Glomerular visceral epithelial cell (primary cell): ENCODE measurements around the gene MYOG.
A peak's percentile ranks its signal among the peaks of the same experiment; 100 is the strongest.

Experiments
- DNase-seq: peaks from one replicate; pipeline ENCODE4 v3.0.0-alpha.2; 2016; ENCODE audit errors: extremely low spot score

Gene MYOG

DNA sequence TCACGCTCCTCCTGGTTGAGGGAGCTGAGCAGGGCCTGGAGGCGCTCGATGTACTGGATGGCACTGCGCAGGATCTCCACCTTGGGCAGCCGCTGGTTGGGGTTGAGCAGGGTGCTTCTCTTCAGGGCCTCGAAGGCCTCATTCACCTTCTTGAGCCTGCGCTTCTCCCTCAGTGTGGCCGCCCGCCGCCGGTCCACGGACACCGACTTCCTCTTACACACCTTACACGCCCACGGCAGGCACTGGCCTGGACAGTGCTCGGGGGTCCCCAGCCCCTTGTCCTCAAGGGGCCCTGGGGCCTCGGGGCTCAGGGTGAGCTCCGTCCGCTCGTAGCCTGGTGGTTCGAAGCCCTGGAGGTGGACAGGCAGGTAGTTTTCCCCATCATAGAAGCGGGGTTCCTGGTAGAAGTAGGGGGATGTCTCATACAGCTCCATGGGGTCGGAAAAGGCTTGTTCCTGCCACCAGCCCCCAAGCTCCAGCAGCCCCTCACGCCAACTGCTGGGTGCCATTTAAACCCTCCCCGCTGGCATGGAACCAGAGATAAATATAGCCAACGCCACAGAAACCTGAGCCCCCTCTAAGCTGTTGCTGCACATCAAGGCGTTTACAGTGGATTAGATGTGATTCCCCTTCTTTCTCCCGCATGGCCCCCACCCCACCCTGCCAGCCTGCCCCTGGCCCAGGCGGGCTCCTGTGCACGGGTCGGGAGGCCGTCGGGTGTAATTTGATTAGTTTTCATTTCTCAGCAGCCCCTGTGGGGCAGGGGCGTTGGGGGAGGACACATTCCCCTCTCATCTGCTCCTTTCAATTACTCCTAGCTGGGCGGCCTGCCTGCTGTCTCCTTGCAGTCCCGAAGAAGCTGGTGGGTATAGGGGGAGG lies at the start of gene MYOG:
MYOG (minus strand) TSS at position 485 of the 879 bp plus-strand sequence; CDS start at position 434, 51 bp downstream.
- no peak for DNase-seq

GRCh38 chr1:203133970-203134725 lies 48.3 kb upstream of the MYOG start:
- DNase-seq = no peak

DNA sequence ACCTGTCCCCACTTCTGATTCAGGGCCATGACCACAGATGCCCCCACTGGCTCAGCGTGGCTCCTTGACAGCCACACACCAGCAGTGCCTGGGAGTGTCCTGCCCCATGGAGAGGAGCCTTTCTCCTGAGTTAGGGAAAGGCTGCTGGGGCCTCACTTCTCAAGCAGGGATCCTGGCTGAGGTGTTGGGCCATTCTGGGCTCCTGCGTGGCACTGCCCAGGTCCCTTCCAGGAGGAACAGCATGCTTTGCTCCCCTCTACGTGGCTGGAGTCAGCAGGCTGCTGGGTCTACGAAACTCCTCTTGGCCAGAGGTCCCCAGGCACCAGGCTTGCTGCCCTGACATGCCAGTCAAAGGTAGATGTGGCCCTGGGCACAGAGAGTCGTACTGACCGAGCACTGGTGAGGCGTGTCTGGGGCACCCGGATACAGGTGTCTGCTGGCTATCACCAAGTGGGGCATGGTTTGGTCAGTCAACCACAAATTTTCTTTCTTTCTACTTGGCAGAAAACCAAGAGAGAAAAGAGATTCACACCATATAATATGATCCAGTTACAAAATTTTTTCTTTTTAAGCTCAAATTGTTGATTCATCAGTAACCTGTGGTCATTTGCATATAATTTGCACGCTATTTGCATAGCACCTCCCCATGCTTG lies 45.9 kb upstream of the MYOG start:
- DNase-seq = peak; percentile 54

DNA sequence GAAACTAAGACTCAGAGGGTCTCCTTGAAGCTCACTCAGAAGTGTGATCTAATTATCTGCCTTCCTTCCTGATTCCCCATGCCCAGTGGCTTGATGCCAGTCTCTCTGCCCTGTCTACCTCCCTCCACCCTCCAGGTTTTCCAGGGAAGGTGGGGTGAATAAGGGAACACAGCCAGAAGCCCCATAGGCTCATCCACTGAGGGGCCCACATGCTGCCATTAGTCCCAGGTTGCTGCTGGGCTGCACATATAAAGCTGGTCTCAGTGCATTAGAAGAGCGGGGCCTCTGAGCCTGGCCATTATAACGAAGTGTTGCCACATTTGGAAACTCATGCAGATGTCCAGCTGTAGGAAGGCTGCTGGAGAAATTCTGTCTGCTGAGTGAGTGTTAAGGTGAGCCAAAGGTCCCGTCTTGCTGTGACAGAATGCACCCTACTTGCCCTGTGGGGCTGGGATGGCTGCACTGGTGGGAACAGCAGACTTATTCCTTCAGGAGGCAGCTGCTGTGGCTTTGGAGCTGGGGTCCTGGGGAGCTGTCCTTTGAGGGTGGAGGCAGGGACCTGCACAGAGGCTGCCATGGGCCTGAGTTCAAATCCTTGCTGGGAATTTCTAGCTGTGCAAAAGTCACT lies 44.7 kb upstream of the MYOG start:
- no peak for DNase-seq

GRCh38 chr1:203129501-203130231 lies 43.9 kb upstream of the MYOG start:
- DNase-seq = peak; percentile 61

GRCh38 chr1:203128716-203129500 lies 43.1 kb upstream of the MYOG start:
- DNase-seq = no peak

DNA sequence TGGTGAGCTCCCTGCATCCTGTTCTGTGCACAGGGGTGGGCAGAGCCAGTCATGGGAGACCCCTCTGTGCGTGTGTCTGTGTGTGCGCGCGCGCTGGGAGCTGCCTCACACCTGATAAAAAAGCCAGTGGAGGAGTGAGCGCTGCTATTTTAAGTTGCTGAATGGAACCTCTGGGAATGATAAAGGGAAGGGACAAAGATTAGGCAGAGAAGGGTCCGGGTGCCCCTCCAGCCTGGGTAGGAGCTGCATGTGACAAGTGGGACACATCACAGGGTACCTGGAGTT lies 42.6 kb upstream of the MYOG start:
- DNase-seq = no peak

DNA sequence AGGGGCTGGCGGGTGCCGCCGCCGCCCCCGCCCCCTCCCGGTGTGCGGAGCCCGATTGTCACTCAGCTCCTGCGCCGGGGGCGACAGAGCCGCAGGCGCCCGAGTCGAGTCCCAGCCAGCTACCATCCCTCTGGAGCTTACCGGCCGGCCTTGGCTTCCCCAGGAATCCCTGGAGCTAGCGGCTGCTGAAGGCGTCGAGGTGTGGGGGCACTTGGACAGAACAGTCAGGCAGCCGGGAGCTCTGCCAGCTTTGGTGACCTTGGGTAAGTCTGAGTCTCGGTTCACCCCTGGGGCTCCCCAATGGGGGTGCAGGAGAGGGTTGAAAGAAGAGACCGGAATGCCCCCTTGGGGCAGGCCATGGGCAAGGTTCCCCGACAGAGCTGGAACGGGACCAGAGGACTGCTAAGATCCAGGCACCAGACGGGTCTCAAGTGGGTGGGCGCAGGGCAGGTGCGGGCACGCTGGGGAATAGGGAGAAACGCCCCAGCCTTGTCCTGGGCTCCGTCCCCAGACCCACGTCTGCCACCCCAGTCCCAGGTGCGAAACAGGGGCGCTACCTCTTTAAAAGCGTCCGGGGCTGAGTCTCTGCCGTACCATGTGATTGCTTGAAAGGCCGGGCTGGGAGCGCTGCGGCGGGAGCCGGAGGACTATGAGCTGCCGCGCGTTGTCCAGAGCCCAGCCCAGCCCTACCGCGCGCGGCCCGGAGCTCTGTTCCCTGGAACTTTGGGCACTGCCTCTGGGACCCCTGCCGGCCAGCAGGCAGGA lies 42.0 kb upstream of the MYOG start, which contains the start of gene ADORA1:
ADORA1 (plus strand) TSS at position 61 of the 765 bp plus-strand sequence. CDS start 1,116 bp downstream, outside the sequence.
- DNase-seq = peak; percentile 73

GRCh38 chr1:203126866-203127665 lies 41.3 kb upstream of the MYOG start:
- no peak for DNase-seq

- no peak for DNase-seq
These were observed 40.5 kb upstream of the MYOG start for GRCh38 chr1:203126151-203126865.

GRCh38 chr1:203124546-203125317 lies 38.9 kb upstream of the MYOG start:
- peak; percentile 62 for DNase-seq

GRCh38 chr1:203124011-203124410 lies 38.2 kb upstream of the MYOG start:
- no peak for DNase-seq

DNA sequence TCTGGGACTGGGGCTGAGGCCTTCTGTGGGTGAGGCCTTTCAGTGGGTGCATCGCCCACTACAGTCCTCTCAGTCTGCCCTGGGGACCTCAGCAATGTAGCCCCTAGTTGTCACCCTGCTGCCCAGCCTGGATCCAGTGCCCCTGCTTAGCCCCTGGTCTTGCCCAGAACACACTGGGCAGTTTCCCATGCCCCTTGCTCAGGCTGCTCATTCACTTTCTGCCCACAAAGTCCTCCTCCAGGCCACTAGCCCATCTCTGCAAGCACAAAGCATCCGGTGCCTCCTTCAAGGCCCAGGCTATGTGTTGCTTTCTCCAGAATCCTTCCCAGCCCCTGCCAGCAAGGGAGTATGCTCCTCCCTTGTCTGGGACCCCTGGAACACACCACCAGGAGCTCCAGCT lies 36.3 kb upstream of the MYOG start:
- DNase-seq = no peak

DNA sequence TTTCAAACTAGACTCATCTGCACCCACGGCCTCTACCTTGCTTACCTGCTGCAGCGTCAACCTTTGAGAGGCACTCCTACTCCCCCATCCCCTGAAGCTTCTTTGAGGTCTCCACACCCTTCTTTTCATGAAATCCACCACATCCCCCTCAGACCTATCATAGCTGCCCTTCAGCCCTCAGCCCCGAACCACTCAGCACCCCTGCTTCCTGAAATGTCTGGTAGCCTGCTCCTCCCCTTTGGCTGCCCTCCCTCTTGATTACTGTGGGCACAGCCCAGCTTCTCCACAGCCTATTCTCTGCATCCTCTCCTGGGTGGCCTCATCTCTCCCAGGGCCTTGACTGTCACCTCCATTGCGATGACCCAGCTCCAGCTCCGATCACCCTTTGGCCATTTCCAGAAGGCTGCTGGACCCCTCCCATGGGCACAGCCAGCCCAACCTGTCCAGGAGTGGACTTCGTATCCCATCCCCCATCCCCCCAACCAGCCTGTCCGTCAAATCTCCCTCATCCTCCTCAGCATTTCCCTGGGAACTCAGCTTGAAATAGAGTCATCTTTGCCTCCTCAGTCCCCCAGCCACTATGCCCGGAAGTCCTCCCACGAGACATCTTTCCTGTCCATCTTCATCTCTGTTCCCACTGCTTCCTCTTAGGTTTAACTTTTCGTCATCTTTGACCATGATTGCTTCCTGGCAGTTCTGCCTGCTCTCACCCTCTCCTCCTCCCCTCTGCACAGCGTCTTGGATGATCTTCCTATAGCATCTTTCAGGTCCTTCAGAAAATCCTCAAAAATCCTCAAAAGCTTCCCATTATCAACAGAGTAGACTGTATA lies 35.6 kb upstream of the MYOG start:
- DNase-seq = no peak

DNA sequence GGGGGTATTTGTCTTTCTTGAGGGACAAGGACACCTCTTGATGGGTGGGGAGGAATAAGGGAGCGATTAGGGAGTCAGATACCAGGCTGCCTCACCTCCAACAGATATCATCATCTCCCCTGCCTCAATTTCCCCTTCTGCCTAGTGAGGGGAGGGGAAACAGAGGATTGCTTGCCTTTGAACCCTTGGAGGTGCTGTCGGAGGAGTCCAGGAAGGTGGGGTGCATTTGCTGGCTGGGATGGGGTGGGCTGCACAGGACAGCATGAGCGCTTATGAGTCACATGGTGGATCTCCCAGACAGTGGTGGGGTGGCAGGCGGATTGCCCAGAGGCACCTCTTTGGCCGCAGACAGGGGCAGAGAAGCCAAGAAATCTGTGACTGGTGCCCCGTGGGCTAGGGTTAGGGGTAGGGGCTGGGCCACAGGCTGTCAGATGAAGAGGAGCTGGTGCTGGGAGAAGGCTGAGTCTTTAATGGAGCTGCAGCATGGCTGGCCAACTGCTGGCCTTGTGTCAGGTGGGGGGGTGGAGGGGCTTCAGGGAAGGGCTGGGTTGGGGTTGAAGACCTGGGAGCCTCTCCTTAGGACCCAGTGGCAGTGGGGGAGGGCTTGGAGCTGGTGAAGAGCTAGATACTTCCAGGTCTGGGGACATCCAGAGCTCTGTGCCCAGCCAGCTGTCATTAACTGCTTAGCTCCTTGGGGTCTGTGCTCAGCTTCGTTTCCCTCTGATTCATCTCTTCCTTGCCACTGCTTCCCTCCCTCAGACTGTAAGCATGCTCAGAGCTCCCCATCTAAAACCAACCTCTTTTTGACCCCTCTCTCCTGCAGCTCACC lies 34.7 kb upstream of the MYOG start:
- DNase-seq = no peak
